Lower leg skin (tissue), 4 donors: ENCODE data around the gene CA10. TPM values are rescaled to one million over a fixed set of nuclear protein-coding genes. Genes with fewer than 3 reads are reported as not detected.

Experiments used
- DNase-seq, 2 donors: peaks; one replicate each; pipeline ENCODE4 v3.0.0-alpha.2; 2019; ENCODE audit warnings: low spot score in 2 of 2
- H3K4me3 ChIP-seq: fragments of 200-600 bp; sonication (generic); 2 replicates; pipeline ENCODE4 v1.5.1; 2017; ENCODE audit warnings: mild to moderate bottlenecking, low read depth; ENCODE audit not compliant: poor library complexity, severe bottlenecking
- CTCF ChIP-seq, 3 donors: fragments of 450-650 bp; IDR thresholded peaks; one replicate each; pipeline ENCODE4 v1.5.1; 2016; ENCODE audit warnings: antibody characterized with exemption in 3 of 3, mild to moderate bottlenecking in 3 of 3, moderate library complexity in 2 of 3
- POLR2A ChIP-seq, 2 donors: fragments of 450-650 bp; IDR thresholded peaks; one replicate each; pipeline ENCODE4 v1.6.1; 2016 to 2017; ENCODE audit warnings: antibody characterized with exemption in 2 of 2, mild to moderate bottlenecking in 1 of 2, moderate library complexity in 1 of 2
- WGBS, 2 donors: methylation state at CpG; one replicate each; pipeline ENCODE4 v1.1.5; 2018; 5-methylcytosine and 5-hydroxymethylcytosine counted together
- intact Hi-C: fragments of 100-400 bp; cut with DNase I; formaldehyde crosslinking; loops from one replicate; pipeline ENCODE4 v1.15.0; 2023; ENCODE audit warnings: low total_unique reads
- total RNA-seq, 4 donors: library from RNA; depleted of rRNA; stranded (reverse); fragments of >200 nt; gene quantifications; one replicate each; pipeline ENCODE4 v1.1.0, GENCODE V29; 2016

Gene CA10
- total RNA-seq, 4 donors from 2014 or later = not detected

DNA sequence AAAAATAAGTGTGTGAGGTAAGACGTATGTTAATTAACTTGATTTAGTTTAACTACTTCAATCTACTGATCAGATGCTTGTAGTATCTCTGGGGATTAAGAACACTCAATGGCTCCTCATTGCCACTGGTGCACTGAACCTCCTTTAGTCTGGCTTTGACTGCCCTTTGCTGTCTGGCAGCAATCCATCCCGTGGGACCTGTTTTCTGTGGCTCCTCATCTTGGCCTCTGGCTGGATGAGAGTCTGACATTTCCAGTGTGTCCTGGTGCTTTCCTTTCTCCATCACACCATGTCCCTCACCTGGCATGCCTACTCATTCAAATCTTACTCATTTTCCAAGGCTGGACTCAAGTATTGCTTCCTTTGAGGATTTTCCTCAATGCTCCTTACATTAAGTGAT lies 212.2 kb downstream of the CA10 start:
- intact Hi-C loops = no loop called here
- no peak for TF ChIP-seq CTCF (IDR thresholded peaks at IDR 0.05)
- TF ChIP-seq POLR2A (IDR thresholded peaks at IDR 0.05) = no peak
- H3K4me3 ChIP-seq = no peak overlapping the region
- WGBS, 2 donors = 68 to 72% methylated on average over 2 of the region's 2 CpGs
- DNase-seq = no peak

DNA sequence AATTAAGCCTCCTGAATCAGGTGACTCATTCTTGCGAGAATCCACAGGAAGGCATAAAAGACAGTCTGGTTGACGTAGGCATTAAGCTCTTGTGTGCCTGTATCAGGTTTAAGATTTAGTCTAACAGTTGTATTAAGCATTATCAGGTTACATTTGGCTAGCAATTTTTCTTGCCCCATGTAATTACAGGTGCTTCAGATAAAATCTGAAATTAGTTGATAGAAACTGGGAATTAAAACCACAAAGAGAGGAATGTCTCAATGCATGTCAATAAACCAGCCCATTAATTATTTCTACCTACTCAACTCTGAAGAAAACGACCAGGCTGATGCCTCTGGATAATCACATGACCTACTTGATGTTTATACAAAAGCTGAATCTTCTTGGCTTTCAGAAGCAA lies 217.2 kb downstream of the CA10 start:
- no peak for DNase-seq
- no peak for TF ChIP-seq POLR2A (IDR thresholded peaks at IDR 0.05)
- no peak for TF ChIP-seq CTCF (IDR thresholded peaks at IDR 0.05)
- H3K4me3 ChIP-seq = no peak overlapping the region
- 42 to 46% methylated on average over 3 of the region's 3 CpGs for WGBS, 2 donors
- intact Hi-C loops = no loop called here

DNA sequence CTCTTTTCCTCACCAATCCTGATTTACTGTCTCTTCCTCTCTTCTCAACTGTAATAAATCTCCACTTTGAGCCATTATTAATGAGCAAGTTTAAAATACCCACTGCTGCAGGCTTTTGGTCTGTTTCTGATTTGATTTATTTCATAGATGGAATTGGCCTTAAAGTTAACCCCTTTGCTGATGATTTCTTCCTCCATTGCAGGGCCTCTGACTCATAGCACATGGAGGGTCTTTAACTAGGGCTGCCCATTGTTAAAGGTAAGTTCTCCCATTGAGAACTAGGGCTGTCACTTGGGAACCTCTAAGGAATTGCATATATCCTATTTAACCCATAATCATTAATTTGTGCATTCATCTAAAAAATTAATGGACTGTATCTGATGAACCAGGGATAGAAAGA lies 221.2 kb downstream of the CA10 start:
- H3K4me3 ChIP-seq = no peak overlapping the region
- no peak for DNase-seq
- TF ChIP-seq CTCF (IDR thresholded peaks at IDR 0.05) = no peak
- no peak for TF ChIP-seq POLR2A (IDR thresholded peaks at IDR 0.05)
- intact Hi-C loops = no loop called here

GRCh38 chr17:51935477-51935876 lies 223.0 kb downstream of the CA10 start:
- 38 to 46% methylated on average over 3 of the region's 3 CpGs for WGBS, 2 donors
- TF ChIP-seq POLR2A (IDR thresholded peaks at IDR 0.05) (no peak), CTCF (IDR thresholded peaks at IDR 0.05) (no peak)
- H3K4me3 ChIP-seq = no peak overlapping the region
- DNase-seq = no peak
- intact Hi-C loops = no loop called here

DNA sequence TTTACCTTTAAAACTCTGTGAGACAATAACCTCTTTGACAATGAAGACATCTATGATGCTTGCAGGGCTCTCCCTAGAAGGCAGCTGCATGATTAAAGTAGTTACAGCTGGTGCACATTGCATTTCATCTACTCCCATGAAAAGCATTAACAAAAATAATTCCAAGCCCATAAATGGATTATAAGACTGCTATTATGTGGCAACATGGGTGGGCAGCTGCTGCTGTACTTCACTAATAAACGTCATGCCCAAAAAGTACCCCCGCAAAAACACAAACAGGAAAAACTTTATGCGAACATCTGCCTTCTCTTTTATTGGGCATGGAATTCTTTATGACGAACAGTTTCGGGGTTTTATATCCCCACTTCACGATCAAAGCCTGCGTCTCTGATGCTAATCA lies 224.9 kb downstream of the CA10 start:
- intact Hi-C loops = no loop called here
- 67 to 68% methylated on average over 7 of the region's 7 CpGs for whole genome bisulfite sequencing, 2 donors
- TF ChIP-seq CTCF (IDR thresholded peaks at IDR 0.05) = no peak
- no peak for DNase-seq
- no peak overlapping the region for H3K4me3 ChIP-seq

- WGBS, 2 donors = 58 to 74% methylated on average over 4 of the region's 4 CpGs
- TF ChIP-seq POLR2A (IDR thresholded peaks at IDR 0.05) = no peak
- TF ChIP-seq CTCF (IDR thresholded peaks at IDR 0.05) = no peak
- intact Hi-C loops = no loop called here
- no peak for DNase-seq
- no peak overlapping the region for H3K4me3 ChIP-seq
These were observed 232.1 kb downstream of the CA10 start for GRCh38 chr17:51926448-51926847.
